ENCODE results near the gene ACTN3. TPM values are rescaled to one million over a fixed set of nuclear protein-coding genes. Genes with fewer than 3 reads are reported as not detected.

The ACTN3 gene
- total RNA-seq, 1 experiment from 2014 or later = not detected

Other genes with a start within 250 kb of the ACTN3 start
- 0.30 and 0.45 TPM in 2 replicates for gene CD248, start 229.9 kb upstream of the ACTN3 start, total RNA-seq (2014; rRNA removed; shearing (Covaris generic))
- gene RIN1, start 210.5 kb upstream of the ACTN3 start, total RNA-seq (2014; rRNA removed; shearing (Covaris generic)) = 1.2 and 1.6 TPM in 2 replicates
- gene BRMS1, start 201.8 kb upstream of the ACTN3 start, total RNA-seq (2014; rRNA removed; shearing (Covaris generic)) = 40.5 and 42.9 TPM in 2 replicates
- 7.7 and 8.0 TPM in 2 replicates for gene B4GAT1, start 199.3 kb upstream of the ACTN3 start, total RNA-seq (2014; rRNA removed; shearing (Covaris generic))
- 2.6 TPM in 2 replicates for gene SLC29A2, start 175.1 kb upstream of the ACTN3 start, total RNA-seq (2014; rRNA removed; shearing (Covaris generic))
- gene NPAS4, start 125.9 kb upstream of the ACTN3 start, total RNA-seq (2014; rRNA removed; shearing (Covaris generic)) = not detected in 2 replicates
- 86.7 and 102 TPM in 2 replicates for gene MRPL11, start 108.1 kb upstream of the ACTN3 start, total RNA-seq (2014; rRNA removed; shearing (Covaris generic))
- 5.1 and 6.9 TPM in 2 replicates for gene PELI3, start 80.0 kb upstream of the ACTN3 start, total RNA-seq (2014; rRNA removed; shearing (Covaris generic))
- gene DPP3, start 66.5 kb upstream of the ACTN3 start, total RNA-seq (2014; rRNA removed; shearing (Covaris generic)) = 30.1 and 33.4 TPM in 2 replicates
- 11.0 and 13.6 TPM in 2 replicates for gene BBS1, start 36.3 kb upstream of the ACTN3 start, total RNA-seq (2014; rRNA removed; shearing (Covaris generic))
- 2.6 and 3.1 TPM in 2 replicates for gene ZDHHC24, start 855 bp upstream of the ACTN3 start, total RNA-seq (2014; rRNA removed; shearing (Covaris generic))
- 4.5 and 5.2 TPM in 2 replicates for gene CTSF, start 21.7 kb downstream of the ACTN3 start, total RNA-seq (2014; rRNA removed; shearing (Covaris generic))
- gene CCDC87, start 46.2 kb downstream of the ACTN3 start, total RNA-seq (2014; rRNA removed; shearing (Covaris generic)) = 0.23 and 0.43 TPM in 2 replicates
- gene CCS, start 46.3 kb downstream of the ACTN3 start, total RNA-seq (2014; rRNA removed; shearing (Covaris generic)) = 10.3 and 15.3 TPM in 2 replicates
- 68.7 and 70.5 TPM in 2 replicates for gene RBM14, start 69.7 kb downstream of the ACTN3 start, total RNA-seq (2014; rRNA removed; shearing (Covaris generic))
- gene RBM4, start 91.8 kb downstream of the ACTN3 start, total RNA-seq (2014; rRNA removed; shearing (Covaris generic)) = 154 and 155 TPM in 2 replicates
- gene RBM4B, start 131.0 kb downstream of the ACTN3 start, total RNA-seq (2014; rRNA removed; shearing (Covaris generic)) = 23.7 and 24.7 TPM in 2 replicates
- gene SPTBN2, start 182.3 kb downstream of the ACTN3 start, total RNA-seq (2014; rRNA removed; shearing (Covaris generic)) = 4.8 and 8.5 TPM in 2 replicates

All from SJCRH30 (cell line).